Right lobe of liver (tissue), 6 donors: ENCODE data around the gene ZBTB12. TPM values are rescaled to one million over a fixed set of nuclear protein-coding genes. Genes with fewer than 3 reads are reported as not detected.

Experiments
- ATAC-seq, 4 donors: fragments of 200-7000 bp; cut with Tn5 transposase; one replicate each; pipeline ENCODE4 v1.9.1; 2020; ENCODE audit warnings: mild to moderate bottlenecking in 4 of 4, moderate library complexity in 4 of 4
- DNase-seq, 3 donors: peaks; one replicate each; pipeline ENCODE4 v3.0.0-alpha.2; 2020
- H3K27ac ChIP-seq, 3 donors: fragments of 200-600 bp; one replicate each; pipeline ENCODE4 v1.8.0; 2022
- H3K27me3 ChIP-seq, 2 donors: fragments of 200-600 bp; one replicate each; pipeline ENCODE4 v1.8.0; 2022
- H3K36me3 ChIP-seq, 4 donors: fragments of 200-600 bp; sonication (generic) in 1 of 4; one replicate each; pipeline versions ENCODE4 v1.5.1 to v1.8.0; 2017 to 2022; ENCODE audit warnings: control low read depth in 1 of 4
- H3K4me1 ChIP-seq, 4 donors: fragments of 200-600 bp; sonication (generic) in 1 of 4; one replicate each; pipeline versions ENCODE4 v1.5.1 to v1.8.0; 2017 to 2022; ENCODE audit warnings: control low read depth in 1 of 4
- H3K4me3 ChIP-seq, 3 donors: fragments of 200-600 bp; one replicate each; pipeline ENCODE4 v1.8.0; 2022
- H3K9me3 ChIP-seq, 4 donors: fragments of 200-600 bp; sonication (generic) in 1 of 4; one replicate each; pipeline versions ENCODE4 v1.5.1 to v1.8.0; 2017 to 2022; ENCODE audit warnings: control low read depth in 1 of 4
- CTCF ChIP-seq, 4 donors: fragments of 200-600 bp in 3 of 4; fragments of 450-650 bp in 1 of 4; IDR thresholded peaks; one replicate each; pipeline versions ENCODE4 v1.5.1 to v1.8.0; 2016 to 2022; ENCODE audit warnings: antibody characterized with exemption in 4 of 4, mild to moderate bottlenecking in 2 of 4
- POLR2A ChIP-seq: fragments of 450-650 bp; IDR thresholded peaks from one replicate; pipeline ENCODE4 v1.6.1; 2017; ENCODE audit warnings: antibody characterized with exemption, mild to moderate bottlenecking
- WGBS: methylation state at CpG from one replicate; pipeline ENCODE4 v1.1.6; 2018; ENCODE audit warnings: low coverage, low lambda C conversion rate; ENCODE audit not compliant: insufficient coverage; ENCODE audit errors: missing lambda C conversion rate; 5-methylcytosine and 5-hydroxymethylcytosine counted together
- intact Hi-C, 2 donors: fragments of 100-400 bp; cut with DNase I; formaldehyde crosslinking; loops; one replicate each; pipeline versions ENCODE4 v1.11.2 to v1.14.1; 2022
- total RNA-seq, 6 experiments: library from RNA; depleted of rRNA in 2 of 6; stranded (reverse); fragments of >200 nt in 2 of 6; fragmentation: NEBNext Ultra II Directional in 3 of 6; extraction: Animal tissue kit (Norgen Biotek cat#: 25700) in 3 of 6; gene quantifications; one replicate each; pipeline versions ENCODE4 v1.1.0 to v1.2.4, GENCODE V29; 2016 to 2023
- donor health status: DM: no; HTN: yes; CAD: no.
- donor health status: DM: no; HTN: no; CAD: no.
- donor health status: DM: no; HTN: no; CAD: no.
- donor health status: DM: no; HTN: yes; CAD: no.
- donor health status: DM: no; HTN: yes; CAD: no.

ZBTB12 gene
- total RNA-seq, 6 experiments from 2014 or later = 0.25 to 0.82 (median 0.51) TPM; not detected in 1

- Histone ChIP-seq H3K4me3 (no peak overlapping the region), H3K36me3 (no peaks in the 10 kb centered on the region), H3K4me1 (no peaks in the 10 kb centered on the region), H3K27ac (no peak overlapping the region), H3K27me3 (no peaks in the 10 kb centered on the region), H3K9me3 (no peaks in the 10 kb centered on the region)
- no peak for ATAC-seq
- intact Hi-C loops = no loop called here
- no peak for TF ChIP-seq CTCF (IDR thresholded peaks at IDR 0.05)
- TF ChIP-seq POLR2A = no peak
- DNase-seq = no peak
- 72% methylated on average over 2 of the region's 2 CpGs for WGBS
Observed at GRCh38 chr6:31920811-31921210, 18.9 kb upstream of the ZBTB12 start.

- WGBS = 84% methylated on average over 3 of the region's 6 CpGs
- H3K27ac ChIP-seq = no peak overlapping the region
Observed at GRCh38 chr6:31919624-31920303, 17.9 kb upstream of the ZBTB12 start.

GRCh38 chr6:31918069-31918720, 16.3 kb upstream of the ZBTB12 start:
- intact Hi-C loops = no loop called here
- WGBS = 79% methylated on average over 3 of the region's 8 CpGs
- Histone ChIP-seq H3K4me3 (no peak overlapping the region), H3K27me3 (no peaks in the 10 kb centered on the region), H3K4me1 (no peaks in the 10 kb centered on the region), H3K27ac (no peak overlapping the region), H3K36me3 (no peaks in the 10 kb centered on the region), H3K9me3 (no peaks in the 10 kb centered on the region)
- no peak for ATAC-seq
- TF ChIP-seq CTCF (IDR thresholded peaks at IDR 0.05) (no peak), POLR2A (no peak)
- DNase-seq = no peak

More at GRCh38 chr6:31919624-31920303, 17.9 kb upstream of the ZBTB12 start:
- intact Hi-C loops = no loop called here
- no peaks in the 10 kb centered on the region for H3K9me3 ChIP-seq
- DNase-seq (no peak), ATAC-seq (no peak)
- H3K4me3 ChIP-seq = no peak overlapping the region
- H3K27me3 ChIP-seq = no peaks in the 10 kb centered on the region
- no peaks in the 10 kb centered on the region for H3K4me1 ChIP-seq
- TF ChIP-seq CTCF (IDR thresholded peaks at IDR 0.05) = no peak
- no peak for TF ChIP-seq POLR2A
- H3K36me3 ChIP-seq = no peaks in the 10 kb centered on the region

- 80% methylated on average over 6 of the region's 6 CpGs for WGBS
- intact Hi-C loops = no loop called here
- DNase-seq (no peak), ATAC-seq (no peak)
- no peaks in the 10 kb centered on the region for H3K4me1 ChIP-seq
- TF ChIP-seq POLR2A (no peak), CTCF (IDR thresholded peaks at IDR 0.05) (no peak)
- no peak overlapping the region for H3K4me3 ChIP-seq
- no peak overlapping the region for H3K27ac ChIP-seq
- no peaks in the 10 kb centered on the region for H3K27me3 ChIP-seq
- H3K36me3 ChIP-seq = no peaks in the 10 kb centered on the region
- no peaks in the 10 kb centered on the region for H3K9me3 ChIP-seq
Observed at GRCh38 chr6:31915756-31916155, 13.9 kb upstream of the ZBTB12 start.
